Activated CD8-positive, alpha-beta T cell treated with anti-CD3 and anti-CD28 coated beads for 36 hours (primary cell): ENCODE data around the gene ACOT7. TPM values are rescaled to one million over a fixed set of nuclear protein-coding genes. Genes with fewer than 3 reads are reported as not detected.

Experiments used
- ATAC-seq: fragments of 200-7000 bp; cut with Tn5 transposase; one replicate; pipeline ENCODE4 v1.10.0; 2021; ENCODE audit warnings: mild to moderate bottlenecking, moderate library complexity
- CTCF ChIA-PET: fragments of 350-600 bp; sonication (Branson Sonifier 250); formaldehyde crosslinking; loops from one replicate; lab custom pipeline; 2021; ENCODE audit warnings: antibody characterized with exemption; lab: Charles Lee
- POLR2A ChIA-PET: fragments of 350-600 bp; sonication (Branson Sonifier 250); formaldehyde crosslinking; loops from one replicate; lab custom pipeline; 2021; ENCODE audit warnings: antibody characterized with exemption; lab: Charles Lee
- DNase-seq: peaks from one replicate; pipeline ENCODE4 v3.0.0-alpha.2; 2020
- H3K27ac Mint-ChIP-seq: one replicate; pipeline ENCODE4 v1.8.0; 2021; ENCODE audit warnings: mild to moderate bottlenecking, mixed read lengths
- H3K27me3 Mint-ChIP-seq: one replicate; pipeline ENCODE4 v1.8.0; 2021; ENCODE audit warnings: mixed read lengths
- H3K36me3 Mint-ChIP-seq: one replicate; pipeline ENCODE4 v1.8.0; 2021; ENCODE audit warnings: low read depth, mixed read lengths
- H3K4me1 Mint-ChIP-seq: one replicate; pipeline ENCODE4 v1.8.0; 2021; ENCODE audit warnings: low read depth, mixed read lengths
- H3K4me3 Mint-ChIP-seq: one replicate; pipeline ENCODE4 v1.8.0; 2021; ENCODE audit warnings: mild to moderate bottlenecking, moderate library complexity, mixed read lengths
- H3K9me3 Mint-ChIP-seq: one replicate; pipeline ENCODE4 v1.8.0; 2021; ENCODE audit warnings: mixed read lengths
- CTCF ChIP-seq: fragments of 200-600 bp; IDR thresholded peaks from one replicate; pipeline ENCODE4 v1.8.0; 2022; ENCODE audit warnings: antibody characterized with exemption, mild to moderate bottlenecking
- intact Hi-C: fragments of 100-400 bp; cut with micrococcal nuclease; formaldehyde crosslinking; loops from one replicate; pipeline ENCODE4 v1.10.0; 2022
- total RNA-seq, 2 experiments: library from RNA; stranded (reverse); gene quantifications; one replicate each; pipeline ENCODE4 v1.2.3, GENCODE V29; 2021

The ACOT7 gene
- total RNA-seq, 2 experiments from 2014 or later: 80.4 to 86.7 TPM

- Mint-ChIP-seq H3K4me3 (no peak overlapping the region), H3K4me1 (no peaks in the 10 kb centered on the region), H3K27ac (no peak overlapping the region), H3K27me3 (no peaks in the 10 kb centered on the region), H3K9me3 (no peaks in the 10 kb centered on the region), H3K36me3 (peaks cover 8% of the 10 kb centered on the region)
- CTCF ChIA-PET: interaction anchor here (1.3 kb wide), 1 partner anchor 70 kb away, joined by 4 read pairs; no protein-coding TSS in a partner anchor
- no peak for ATAC-seq
- intact Hi-C loops: no loop called here
- POLR2A ChIA-PET: no interaction called here
- DNase-seq: no peak
- TF ChIP-seq CTCF: no peak
These were observed 76.3 kb downstream of the ACOT7 start for GRCh38 chr1:6317098-6317760.

- Mint-ChIP-seq H3K4me3 (no peak overlapping the region), H3K27ac (no peak overlapping the region), H3K9me3 (no peaks in the 10 kb centered on the region), H3K36me3 (peaks cover 8% of the 10 kb centered on the region), H3K27me3 (no peaks in the 10 kb centered on the region), H3K4me1 (no peaks in the 10 kb centered on the region)
- no peak for TF ChIP-seq CTCF
- CTCF ChIA-PET: interaction anchor here (1.3 kb wide), 1 partner anchor 69 kb away, joined by 4 read pairs; no protein-coding TSS in a partner anchor
- POLR2A ChIA-PET: no interaction called here
- intact Hi-C loops: no loop called here
- ATAC-seq: no peak
- no peak for DNase-seq
These were observed 77.1 kb downstream of the ACOT7 start for GRCh38 chr1:6316240-6317097.

GRCh38 chr1:6314503-6314902, 79.1 kb downstream of the ACOT7 start:
- intact Hi-C loops: no loop called here
- DNase-seq: no peak
- ChIA-PET POLR2A (no interaction called here), CTCF (no interaction called here)
- Mint-ChIP-seq H3K9me3 (no peaks in the 10 kb centered on the region), H3K27ac (no peak overlapping the region), H3K4me3 (no peak overlapping the region), H3K4me1 (no peaks in the 10 kb centered on the region), H3K36me3 (peaks cover 8% of the 10 kb centered on the region), H3K27me3 (no peaks in the 10 kb centered on the region)
- no peak for TF ChIP-seq CTCF
- ATAC-seq: no peak

GRCh38 chr1:6313393-6314200, 80.0 kb downstream of the ACOT7 start:
- DNase-seq (no peak), ATAC-seq (no peak)
- H3K27ac Mint-ChIP-seq: no peak overlapping the region
- ChIA-PET POLR2A (no interaction called here), CTCF (interaction anchor here (0.6 kb wide), 1 partner anchor 125 kb away, joined by 3 read pairs; no protein-coding TSS in a partner anchor)
- no peak overlapping the region for H3K4me3 Mint-ChIP-seq
- H3K4me1 Mint-ChIP-seq: no peaks in the 10 kb centered on the region
- H3K36me3 Mint-ChIP-seq: peaks cover 8% of the 10 kb centered on the region
- TF ChIP-seq CTCF: no peak
- no peaks in the 10 kb centered on the region for H3K9me3 Mint-ChIP-seq
- intact Hi-C loops: no loop called here
- no peaks in the 10 kb centered on the region for H3K27me3 Mint-ChIP-seq
